ENCODE results near the gene ZNF491. TPM values are rescaled to one million over a fixed set of nuclear protein-coding genes. Genes with fewer than 3 reads are reported as not detected.

ZNF491 gene
- total RNA-seq, 2 donors from 2014 or later: 1.0 to 2.6 TPM

DNA sequence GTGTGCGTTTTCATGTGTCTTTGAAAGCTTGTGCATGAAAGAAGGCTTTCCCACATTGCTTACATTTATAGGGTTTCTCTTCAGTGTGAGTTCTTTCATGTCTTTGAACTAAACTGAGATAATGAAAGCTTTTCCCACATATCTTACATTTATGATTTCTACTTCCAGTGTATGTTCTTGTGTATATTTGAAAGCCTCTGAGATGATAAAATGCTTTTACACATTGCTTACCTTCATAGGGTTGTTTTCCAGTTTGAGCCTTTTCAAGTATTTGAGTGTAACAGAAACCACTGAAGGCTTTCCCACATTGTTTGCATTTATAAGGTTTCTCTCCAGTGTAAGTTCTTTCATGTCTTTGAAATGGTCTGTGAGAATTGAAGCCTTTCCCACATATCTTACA is 41.4 kb upstream of the ZNF491 start:
- intact Hi-C loops (cut with DNase I): no loop called here
- Histone ChIP-seq H3K4me1 (no peaks in the 10 kb centered on the region), H3K9me3 (peaks cover 0 to 4% (median 0%) of the 10 kb centered on the region in 3 donors), H3K27ac (no peak overlapping the region), H3K27me3 (no peaks in the 10 kb centered on the region), H3K4me3 (no peak overlapping the region), H3K36me3 (replicated peaks in 1 of 2; ENCODE audit: insufficient read depth in 1 of 2, low read depth in 2 of 2) (no peaks in the 10 kb centered on the region)
- TF ChIP-seq, protein P1, sequence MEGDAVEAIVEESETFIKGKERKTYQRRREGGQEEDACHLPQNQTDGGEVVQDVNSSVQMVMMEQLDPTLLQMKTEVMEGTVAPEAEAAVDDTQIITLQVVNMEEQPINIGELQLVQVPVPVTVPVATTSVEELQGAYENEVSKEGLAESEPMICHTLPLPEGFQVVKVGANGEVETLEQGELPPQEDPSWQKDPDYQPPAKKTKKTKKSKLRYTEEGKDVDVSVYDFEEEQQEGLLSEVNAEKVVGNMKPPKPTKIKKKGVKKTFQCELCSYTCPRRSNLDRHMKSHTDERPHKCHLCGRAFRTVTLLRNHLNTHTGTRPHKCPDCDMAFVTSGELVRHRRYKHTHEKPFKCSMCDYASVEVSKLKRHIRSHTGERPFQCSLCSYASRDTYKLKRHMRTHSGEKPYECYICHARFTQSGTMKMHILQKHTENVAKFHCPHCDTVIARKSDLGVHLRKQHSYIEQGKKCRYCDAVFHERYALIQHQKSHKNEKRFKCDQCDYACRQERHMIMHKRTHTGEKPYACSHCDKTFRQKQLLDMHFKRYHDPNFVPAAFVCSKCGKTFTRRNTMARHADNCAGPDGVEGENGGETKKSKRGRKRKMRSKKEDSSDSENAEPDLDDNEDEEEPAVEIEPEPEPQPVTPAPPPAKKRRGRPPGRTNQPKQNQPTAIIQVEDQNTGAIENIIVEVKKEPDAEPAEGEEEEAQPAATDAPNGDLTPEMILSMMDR (IDR thresholded peaks at IDR 0.05): no peak
- TF ChIP-seq POLR2A (IDR thresholded peaks at IDR 0.05): no peak
- WGBS, 2 donors: 67 to 76% methylated on average over 1 of the region's 1 CpG
- no peak for DNase-seq
- ATAC-seq: no peak

DNA sequence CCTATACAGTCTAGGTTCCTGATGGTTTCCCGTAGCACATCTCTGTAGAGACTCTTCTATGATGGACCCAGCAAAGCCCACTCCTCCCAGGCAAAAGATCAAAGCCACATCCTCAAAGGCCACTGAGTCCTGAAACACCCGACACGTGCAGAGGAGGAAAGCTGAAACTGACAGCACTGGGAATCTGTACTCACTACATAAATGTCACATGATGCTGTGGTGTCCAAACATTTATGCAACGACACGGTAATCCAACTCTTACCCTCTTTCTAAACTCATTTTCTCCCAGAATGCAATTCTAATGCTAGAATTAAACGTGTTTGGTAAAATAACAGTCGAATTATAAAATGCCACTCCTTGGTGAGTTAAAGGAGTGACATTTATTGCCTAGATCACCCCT is 38.5 kb upstream of the ZNF491 start:
- H3K4me1 ChIP-seq: no peaks in the 10 kb centered on the region
- H3K36me3 ChIP-seq (replicated peaks in 1 of 2; ENCODE audit: insufficient read depth in 1 of 2, low read depth in 2 of 2): no peaks in the 10 kb centered on the region
- DNase-seq (no peak), ATAC-seq (no peak)
- TF ChIP-seq, protein P1 (IDR thresholded peaks at IDR 0.05): no peak
- TF ChIP-seq POLR2A (IDR thresholded peaks at IDR 0.05): no peak
- no peak overlapping the region for H3K27ac ChIP-seq
- intact Hi-C loops (cut with DNase I): no loop called here
- WGBS, 2 donors: 61 to 63% methylated on average over 7 of the region's 7 CpGs
- H3K27me3 ChIP-seq: no peaks in the 10 kb centered on the region
- no peaks in the 10 kb centered on the region for H3K9me3 ChIP-seq
- H3K4me3 ChIP-seq: no peak overlapping the region

DNA sequence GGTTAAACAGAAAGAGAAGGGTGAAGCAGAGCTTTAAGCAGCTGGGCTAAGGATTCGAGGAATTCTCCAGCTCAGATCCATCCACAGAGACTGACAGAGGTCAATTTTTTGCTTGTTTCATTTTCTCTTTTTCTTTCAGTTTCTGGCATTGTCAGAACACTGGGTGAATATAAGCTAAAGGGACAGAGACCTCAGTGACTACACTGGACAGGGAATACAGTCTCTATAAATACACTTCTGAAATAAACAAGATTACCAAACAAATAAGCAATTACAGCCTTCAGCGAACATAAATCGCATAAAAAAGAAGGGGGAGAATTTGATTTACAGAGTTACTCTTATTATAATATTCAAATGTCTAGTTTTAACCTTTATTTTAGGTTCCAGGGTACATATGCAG is 35.2 kb upstream of the ZNF491 start:
- DNase-seq (no peak), ATAC-seq (no peak)
- no peak overlapping the region for H3K27ac ChIP-seq
- intact Hi-C loops (cut with DNase I): no loop called here
- no peaks in the 10 kb centered on the region for H3K36me3 ChIP-seq (replicated peaks in 1 of 2; ENCODE audit: insufficient read depth in 1 of 2, low read depth in 2 of 2)
- H3K9me3 ChIP-seq: no peaks in the 10 kb centered on the region
- peaks cover 11% of the 10 kb centered on the region for H3K4me1 ChIP-seq
- WGBS, 2 donors: 61 to 63% methylated on average over 3 of the region's 3 CpGs
- H3K4me3 ChIP-seq: no peak overlapping the region
- H3K27me3 ChIP-seq: no peaks in the 10 kb centered on the region
- TF ChIP-seq, protein P1 (IDR thresholded peaks at IDR 0.05): no peak
- TF ChIP-seq POLR2A (IDR thresholded peaks at IDR 0.05): no peak

DNA sequence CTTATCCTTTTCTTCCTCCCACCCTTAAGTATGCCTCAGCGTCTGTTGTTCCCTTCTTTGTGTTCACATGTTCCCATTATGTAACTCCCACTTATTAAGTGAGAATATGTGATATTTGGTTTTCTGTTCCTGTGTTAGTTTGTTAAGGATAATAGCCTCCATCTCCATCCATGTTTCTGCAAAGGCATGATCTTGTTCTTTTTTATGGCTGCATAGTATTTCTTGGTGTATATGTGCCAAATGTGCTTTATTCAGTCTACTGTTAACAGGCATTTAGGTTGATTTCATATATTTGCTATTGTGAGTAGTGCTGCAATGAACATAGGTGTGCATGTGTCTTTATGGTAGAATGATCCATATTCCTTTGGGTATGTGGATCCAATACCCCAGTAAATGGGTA is 34.7 kb upstream of the ZNF491 start:
- DNase-seq: no peak
- no peaks in the 10 kb centered on the region for H3K36me3 ChIP-seq (replicated peaks in 1 of 2; ENCODE audit: insufficient read depth in 1 of 2, low read depth in 2 of 2)
- H3K4me3 ChIP-seq: no peak overlapping the region
- no peaks in the 10 kb centered on the region for H3K9me3 ChIP-seq
- no peak for TF ChIP-seq POLR2A (IDR thresholded peaks at IDR 0.05)
- TF ChIP-seq, protein P1 (IDR thresholded peaks at IDR 0.05): no peak
- H3K4me1 ChIP-seq: peaks cover 16% of the 10 kb centered on the region
- intact Hi-C loops (cut with DNase I): no loop called here
- no peak overlapping the region for H3K27ac ChIP-seq
- no peak for ATAC-seq
- H3K27me3 ChIP-seq: no peaks in the 10 kb centered on the region
- 77 to 96% methylated on average over 1 of the region's 1 CpG for WGBS, 2 donors
